ENCODE data around the gene TASP1.

The TASP1 gene

DNA sequence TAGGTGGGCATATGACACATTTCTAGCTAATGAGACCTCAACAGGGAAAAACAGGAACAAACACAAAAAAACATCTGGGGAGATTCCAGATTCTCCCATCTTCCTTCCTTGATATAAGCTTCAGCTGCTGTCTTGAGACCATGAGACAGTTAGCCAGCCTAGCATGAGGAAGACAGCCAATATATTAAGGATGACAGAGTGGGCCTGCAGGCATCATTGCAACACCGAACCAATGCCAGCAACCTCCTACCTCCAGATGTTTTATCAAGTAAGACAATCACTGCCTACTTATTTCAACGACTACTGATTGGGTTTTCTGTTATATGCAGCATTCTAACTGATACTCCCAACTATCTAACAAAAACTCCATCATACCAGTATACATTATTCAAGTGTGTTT is 298.6 kb downstream of the TASP1 start:
- no peak for DNase-seq
